NOMO-1 treated with DMSO at 0.1 percent for 48 hours (cell line): Measurements from ENCODE around the gene DAD1.

Experiments
- DNase-seq: peaks from one replicate; lab custom pipeline; 2025; ENCODE audit not compliant: unreplicated experiment; lab: John Stamatoyannopoulos, UW

The DAD1 gene

DNA sequence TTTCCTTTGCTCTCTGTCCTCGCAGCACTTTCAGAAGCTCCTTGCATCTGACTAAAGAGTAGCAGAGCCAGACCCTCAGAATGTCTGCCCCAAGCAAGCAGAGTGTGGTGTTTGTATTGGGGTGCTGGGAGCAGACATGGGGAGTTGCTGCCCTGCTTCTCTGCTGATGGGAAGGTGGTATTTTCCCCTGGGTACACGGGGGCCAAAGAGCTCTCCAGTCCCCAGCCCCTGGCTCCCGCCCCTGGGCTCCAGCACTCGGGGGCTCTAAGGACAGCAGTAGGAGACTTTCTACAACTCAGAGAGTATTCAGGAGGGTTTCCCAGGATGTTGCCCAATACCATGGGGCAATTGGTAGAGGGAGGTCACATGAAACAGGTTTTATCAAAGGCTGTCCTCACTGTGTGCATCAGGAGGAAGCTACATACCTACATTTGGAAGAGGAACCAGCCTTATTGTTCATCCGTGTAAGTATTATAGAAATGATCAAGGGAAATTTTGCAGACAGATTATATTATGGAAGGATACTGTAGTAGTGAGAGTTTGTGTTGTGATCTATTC lies 50.3 kb downstream of the DAD1 start:
- no peak for DNase-seq

- DNase-seq = no peak
Measured at GRCh38 chr14:22537436-22538310, 51.4 kb downstream of the DAD1 start.

- DNase-seq = peak; percentile 57
Measured at GRCh38 chr14:22536853-22537338, 52.1 kb downstream of the DAD1 start.

DNA sequence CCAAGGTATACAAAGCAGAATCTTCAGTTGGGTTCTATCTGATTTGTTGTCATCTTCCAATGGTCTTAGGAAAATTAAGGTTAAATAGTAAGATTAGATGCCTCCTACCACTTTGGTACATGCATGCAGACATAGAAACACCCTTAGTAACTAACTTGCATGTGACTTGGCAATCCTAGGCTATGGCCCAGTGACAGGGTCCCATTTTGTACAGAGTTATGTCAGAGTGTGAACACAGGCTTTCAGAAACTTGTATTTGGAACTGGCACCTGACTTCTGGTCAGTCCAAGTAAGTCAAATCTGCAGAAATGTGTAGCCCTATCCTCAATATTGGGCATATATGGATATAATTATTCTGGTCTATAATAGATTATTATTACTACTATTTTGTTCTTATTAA lies 53.1 kb downstream of the DAD1 start:
- no peak for DNase-seq

DNA sequence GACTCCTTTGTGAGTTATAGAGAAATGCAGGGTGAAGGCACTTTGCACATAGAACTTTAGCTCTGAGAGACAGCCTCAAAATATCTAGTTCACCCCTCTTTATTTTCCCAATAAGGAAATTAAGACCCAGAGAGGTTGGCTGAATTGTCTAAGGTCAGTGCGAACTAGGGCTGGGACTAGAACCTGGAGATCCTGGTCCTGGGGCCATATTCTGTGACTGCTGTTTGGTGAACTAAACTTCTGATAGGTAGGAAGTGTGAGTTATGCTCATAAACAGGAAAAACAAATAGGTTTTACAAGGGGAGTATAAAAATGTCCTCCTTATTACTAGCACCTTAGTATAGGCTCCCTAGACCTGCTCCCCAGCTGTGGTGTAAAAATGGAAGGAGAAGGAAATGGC lies 53.9 kb downstream of the DAD1 start:
- no peak for DNase-seq

GRCh38 chr14:22534547-22534946 lies 54.5 kb downstream of the DAD1 start:
- DNase-seq = no peak

GRCh38 chr14:22533739-22534359 lies 55.2 kb downstream of the DAD1 start:
- DNase-seq = no peak

DNA sequence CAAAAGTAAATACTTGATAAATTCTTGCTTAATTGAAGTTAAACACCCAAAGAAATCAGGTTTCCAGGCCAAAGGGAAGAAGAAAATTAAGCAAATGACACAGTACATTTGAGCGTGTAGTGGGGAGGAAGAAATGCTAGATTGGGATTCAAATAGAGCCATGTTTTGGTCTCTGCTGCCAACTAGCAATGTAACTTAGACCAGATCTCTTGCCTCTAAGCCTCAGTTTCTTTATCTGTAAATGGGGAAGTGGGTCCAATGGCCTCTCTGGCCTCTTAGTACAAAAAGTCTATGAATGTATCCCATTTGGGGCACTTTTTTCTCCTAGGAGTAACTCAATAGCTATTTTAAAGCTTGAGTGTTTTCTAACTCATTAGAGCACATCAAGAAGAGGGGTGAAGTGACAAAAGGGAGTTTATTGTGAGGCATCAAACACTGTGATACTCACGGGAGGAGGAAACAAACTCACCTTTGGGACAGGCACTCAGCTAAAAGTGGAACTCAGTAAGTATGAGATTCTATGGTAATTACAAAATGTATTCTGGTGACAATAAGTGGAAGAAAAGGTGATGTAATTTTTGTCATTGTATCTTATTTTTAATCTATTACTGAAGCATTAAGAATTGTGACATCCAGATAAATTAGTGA lies 55.8 kb downstream of the DAD1 start:
- DNase-seq = no peak

DNA sequence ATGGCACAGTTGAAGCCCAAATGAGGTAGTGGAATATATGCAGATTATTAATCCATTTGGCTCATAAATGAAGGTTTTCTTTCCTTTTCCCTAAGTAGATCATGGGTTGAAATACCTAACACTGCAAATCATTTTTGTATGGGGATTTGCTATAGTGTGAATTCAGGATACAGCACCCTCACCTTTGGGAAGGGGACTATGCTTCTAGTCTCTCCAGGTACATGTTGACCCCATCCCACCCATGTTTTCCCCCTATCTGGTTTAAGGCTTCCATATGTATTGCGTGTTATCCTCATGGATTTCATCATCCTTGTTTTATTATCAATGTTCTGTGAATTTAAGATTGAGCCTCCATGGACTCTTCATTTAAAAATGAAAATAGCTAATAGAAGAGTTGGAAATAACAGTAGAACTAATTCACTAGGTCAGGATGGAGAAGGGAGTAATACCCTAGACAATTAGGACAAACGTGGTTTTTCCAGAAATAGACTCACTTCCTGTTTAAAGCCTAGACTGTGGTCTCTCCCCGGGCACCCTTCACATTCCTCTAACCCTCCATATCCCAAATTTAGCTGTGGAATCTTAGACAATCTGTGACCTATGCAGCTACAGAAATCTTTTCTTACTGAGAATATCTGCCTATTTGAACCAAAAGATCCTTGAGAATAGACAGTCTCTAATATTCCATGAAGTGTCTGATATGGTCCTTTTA lies 56.5 kb downstream of the DAD1 start:
- DNase-seq = no peak

GRCh38 chr14:22531451-22532344 lies 57.3 kb downstream of the DAD1 start:
- DNase-seq = no peak

- DNase-seq = no peak
Measured at GRCh38 chr14:22530127-22530526, 58.9 kb downstream of the DAD1 start.

- DNase-seq = no peak
Measured at GRCh38 chr14:22526744-22527143, 62.3 kb downstream of the DAD1 start.

DNA sequence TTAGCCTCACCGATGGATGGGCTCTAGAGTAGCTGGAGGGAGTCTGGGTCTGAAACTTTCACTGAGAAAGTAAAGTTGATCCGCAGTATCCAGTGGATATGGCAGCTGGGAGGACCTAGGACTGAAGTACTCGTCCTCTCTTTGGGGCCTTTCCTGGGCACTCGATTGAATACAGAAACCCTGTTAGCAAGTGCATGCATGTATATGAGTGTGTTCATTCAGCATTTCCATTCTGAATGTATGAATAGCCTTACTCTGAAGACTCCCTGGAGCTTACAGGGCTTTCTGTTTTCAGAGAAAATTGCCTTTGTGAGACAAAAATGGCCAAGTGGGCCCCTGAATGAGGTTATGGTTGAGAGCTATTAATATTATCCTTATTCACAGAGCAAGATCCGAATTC lies 62.8 kb downstream of the DAD1 start:
- DNase-seq = no peak

GRCh38 chr14:22524784-22525161 lies 64.3 kb downstream of the DAD1 start:
- no peak for DNase-seq

GRCh38 chr14:22524115-22524783 lies 64.8 kb downstream of the DAD1 start:
- no peak for DNase-seq

GRCh38 chr14:22523283-22523682 lies 65.7 kb downstream of the DAD1 start:
- DNase-seq = no peak

DNA sequence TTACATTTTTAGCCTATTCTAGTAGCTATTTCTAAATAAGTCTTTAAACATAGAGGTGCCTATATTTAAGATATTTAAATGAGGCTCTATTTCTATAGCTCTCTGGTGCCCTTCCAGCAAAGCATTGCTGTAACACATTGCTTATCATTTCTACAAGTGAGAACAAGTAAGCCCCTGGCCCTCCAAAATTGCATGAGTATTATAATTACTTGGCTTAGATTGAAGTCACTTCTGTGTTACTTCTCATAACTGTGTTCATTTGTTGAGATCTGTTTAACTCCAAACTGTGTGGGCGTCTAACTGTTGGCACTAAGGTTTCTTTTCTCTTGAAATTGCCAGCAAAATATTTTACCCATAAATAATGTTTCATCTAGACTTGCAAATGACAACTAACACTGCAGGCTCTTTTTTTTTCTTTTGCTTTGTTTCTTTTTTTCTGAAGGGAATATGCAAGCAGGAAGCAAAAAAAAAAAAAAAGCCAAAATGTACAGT lies 66.5 kb downstream of the DAD1 start:
- DNase-seq = no peak

- DNase-seq = no peak
Measured at GRCh38 chr14:22521449-22522239, 67.4 kb downstream of the DAD1 start.
